HUES64 (cell line): Measurements from ENCODE around the gene TSTD2.
"Not testable (repeated sequence)": the region's sequence is repeated elsewhere in the genome, so short reads cannot be mapped to it uniquely, and the experiment has no call there.

ENCODE experiments used
- H3K27ac ChIP-seq: 2 replicates; pipeline ENCODE4 v1.7.0; 2013; ENCODE audit warnings: low read depth, low read length, inconsistent platforms
- H3K27me3 ChIP-seq: 2 replicates; pipeline ENCODE4 v1.6.1; 2013; ENCODE audit warnings: mild to moderate bottlenecking, low read length; ENCODE audit not compliant: insufficient read depth
- H3K36me3 ChIP-seq: 2 replicates; pipeline ENCODE4 v1.6.1; 2013; ENCODE audit warnings: mild to moderate bottlenecking, low read length; ENCODE audit not compliant: insufficient read depth
- H3K4me1 ChIP-seq: 2 replicates; pipeline ENCODE4 v1.6.1; 2013; ENCODE audit warnings: mild to moderate bottlenecking, low read length, moderate library complexity; ENCODE audit not compliant: insufficient read depth
- H3K4me3 ChIP-seq: 2 replicates; pipeline ENCODE4 v1.5.1; 2013; ENCODE audit warnings: mild to moderate bottlenecking, low read length, moderate library complexity
- H3K9ac ChIP-seq: 2 replicates; pipeline ENCODE4 v1.6.1; 2013; ENCODE audit warnings: mild to moderate bottlenecking, low read depth, low read length
- H3K9me3 ChIP-seq: 2 replicates; pipeline ENCODE4 v1.6.1; 2013; ENCODE audit warnings: low read depth, low read length; ENCODE audit not compliant: insufficient read depth
- WGBS: fragments of 150-250, 120-280 bp; methylation state at CpG from one replicate; pipeline ENCODE4 v1.1.7; 2013; ENCODE audit warnings: missing lambda C conversion rate; 5-methylcytosine and 5-hydroxymethylcytosine counted together

The TSTD2 gene

GRCh38 chr9:97586909-97587308 lies 46.3 kb downstream of the TSTD2 start:
- not testable (repeated sequence) for H3K4me3 ChIP-seq, H3K9me3 ChIP-seq, H3K27ac ChIP-seq, H3K36me3 ChIP-seq, H3K4me1 ChIP-seq, H3K9ac ChIP-seq, H3K27me3 ChIP-seq
- 86% methylated on average over 6 of the region's 7 CpGs for WGBS

GRCh38 chr9:97584778-97585177 lies 48.4 kb downstream of the TSTD2 start:
- H3K27me3 ChIP-seq, H3K4me1 ChIP-seq, H3K9ac ChIP-seq, H3K9me3 ChIP-seq, H3K36me3 ChIP-seq, H3K4me3 ChIP-seq, H3K27ac ChIP-seq: not testable (repeated sequence)
- no CpG with 5 or more reads among the region's 2 CpGs for WGBS

- H3K36me3 ChIP-seq, H3K27ac ChIP-seq, H3K9ac ChIP-seq, H3K27me3 ChIP-seq, H3K9me3 ChIP-seq, H3K4me3 ChIP-seq, H3K4me1 ChIP-seq: not testable (repeated sequence)
- no CpG with 5 or more reads among the region's 3 CpGs for WGBS
These were observed 51.6 kb downstream of the TSTD2 start for GRCh38 chr9:97581590-97581989.

GRCh38 chr9:97579914-97580313 lies 53.3 kb downstream of the TSTD2 start:
- Histone ChIP-seq H3K9ac (no peak overlapping the region), H3K27ac (no peak overlapping the region), H3K36me3 (no peaks in the 10 kb centered on the region), H3K9me3 (no peaks in the 10 kb centered on the region), H3K4me3 (no peak overlapping the region), H3K27me3 (no peaks in the 10 kb centered on the region), H3K4me1 (no peaks in the 10 kb centered on the region)
- 85% methylated on average over 2 of the region's 2 CpGs for WGBS

GRCh38 chr9:97578846-97579245 lies 54.3 kb downstream of the TSTD2 start:
- no peak overlapping the region for H3K4me3 ChIP-seq
- no peaks in the 10 kb centered on the region for H3K36me3 ChIP-seq
- whole genome bisulfite sequencing: 85% methylated on average over 5 of the region's 5 CpGs
- no peak overlapping the region for H3K27ac ChIP-seq
- no peaks in the 10 kb centered on the region for H3K4me1 ChIP-seq
- H3K9ac ChIP-seq: no peak overlapping the region
- H3K27me3 ChIP-seq: no peaks in the 10 kb centered on the region
- H3K9me3 ChIP-seq: no peaks in the 10 kb centered on the region

- Histone ChIP-seq H3K4me1 (no peaks in the 10 kb centered on the region), H3K27ac (no peak overlapping the region), H3K9me3 (no peaks in the 10 kb centered on the region), H3K4me3 (no peak overlapping the region), H3K27me3 (no peaks in the 10 kb centered on the region), H3K9ac (no peak overlapping the region), H3K36me3 (no peaks in the 10 kb centered on the region)
- WGBS: 94% methylated on average over 5 of the region's 5 CpGs
These were observed 56.1 kb downstream of the TSTD2 start for GRCh38 chr9:97577051-97577450.

- Histone ChIP-seq H3K36me3 (no peaks in the 10 kb centered on the region), H3K4me1 (no peaks in the 10 kb centered on the region), H3K9ac (no peak overlapping the region), H3K4me3 (no peak overlapping the region), H3K9me3 (no peaks in the 10 kb centered on the region), H3K27ac (no peak overlapping the region), H3K27me3 (no peaks in the 10 kb centered on the region)
- 91% methylated on average over 11 of the region's 11 CpGs for WGBS
These were observed 57.4 kb downstream of the TSTD2 start for GRCh38 chr9:97575673-97576200.

- H3K36me3 ChIP-seq, H3K27me3 ChIP-seq, H3K9me3 ChIP-seq, H3K4me3 ChIP-seq, H3K9ac ChIP-seq, H3K4me1 ChIP-seq, H3K27ac ChIP-seq: not testable (repeated sequence)
- 90% methylated on average over 21 of the region's 21 CpGs for WGBS
These were observed 58.1 kb downstream of the TSTD2 start for GRCh38 chr9:97574921-97575672.

- H3K27ac ChIP-seq, H3K4me1 ChIP-seq, H3K4me3 ChIP-seq, H3K27me3 ChIP-seq, H3K9ac ChIP-seq, H3K36me3 ChIP-seq, H3K9me3 ChIP-seq: not testable (repeated sequence)
- WGBS: 96% methylated on average over 43 of the region's 47 CpGs
These were observed 59.0 kb downstream of the TSTD2 start for GRCh38 chr9:97574101-97574571.

- 93% methylated on average over 5 of the region's 5 CpGs for WGBS
- no peaks in the 10 kb centered on the region for H3K27me3 ChIP-seq
These were observed 59.6 kb downstream of the TSTD2 start for GRCh38 chr9:97573482-97574073.

GRCh38 chr9:97572892-97573365 lies 60.2 kb downstream of the TSTD2 start:
- no peaks in the 10 kb centered on the region for H3K36me3 ChIP-seq
- no peaks in the 10 kb centered on the region for H3K27me3 ChIP-seq
- no peaks in the 10 kb centered on the region for H3K4me1 ChIP-seq
- no peak overlapping the region for H3K27ac ChIP-seq
- no peak overlapping the region for H3K9ac ChIP-seq
- no peak overlapping the region for H3K4me3 ChIP-seq
- no peaks in the 10 kb centered on the region for H3K9me3 ChIP-seq
- 90% methylated on average over 6 of the region's 6 CpGs for WGBS

More at GRCh38 chr9:97573482-97574073, 59.6 kb downstream of the TSTD2 start:
- no peaks in the 10 kb centered on the region for H3K36me3 ChIP-seq
- no peak overlapping the region for H3K9ac ChIP-seq
- H3K27ac ChIP-seq: no peak overlapping the region
- H3K9me3 ChIP-seq: no peaks in the 10 kb centered on the region
- H3K4me1 ChIP-seq: no peaks in the 10 kb centered on the region
- no peak overlapping the region for H3K4me3 ChIP-seq
